Spinal cord (tissue), 10 donors: Measurements from ENCODE around the gene TRAF7. TPM values are rescaled to one million over a fixed set of nuclear protein-coding genes. Genes with fewer than 3 reads are reported as not detected.

ENCODE experiments used
- DNase-seq, 6 donors: peaks; one replicate each; pipeline versions ENCODE4 v3.0.0 to v3.0.0-alpha.2; 2013 to 2015; ENCODE audit warnings: low spot score in 6 of 6, low read depth in 4 of 6
- H3K27ac ChIP-seq: one replicate; pipeline ENCODE4 v1.5.1; 2013; ENCODE audit warnings: low read depth, low read length, control low read depth
- H3K27me3 ChIP-seq: one replicate; pipeline ENCODE4 v1.6.1; 2013; ENCODE audit warnings: low read length; ENCODE audit not compliant: control insufficient read depth, insufficient read depth
- H3K36me3 ChIP-seq: one replicate; pipeline ENCODE4 v1.6.1; 2013; ENCODE audit warnings: low read length; ENCODE audit not compliant: control insufficient read depth, insufficient read depth
- H3K4me1 ChIP-seq: one replicate; pipeline ENCODE4 v1.6.1; 2013; ENCODE audit warnings: low read length; ENCODE audit not compliant: control insufficient read depth, insufficient read depth
- H3K4me3 ChIP-seq: one replicate; pipeline ENCODE4 v1.5.1; 2013; ENCODE audit warnings: low read depth, low read length, control low read depth
- H3K9me3 ChIP-seq: one replicate; pipeline ENCODE4 v1.6.1; 2013; ENCODE audit warnings: low read length; ENCODE audit not compliant: control insufficient read depth, insufficient read depth
- WGBS: methylation state at CpG from one replicate; pipeline ENCODE4 v1.1.5; 2013; ENCODE audit warnings: missing lambda C conversion rate; ENCODE audit not compliant: insufficient coverage; 5-methylcytosine and 5-hydroxymethylcytosine counted together
- polyA plus RNA-seq, 2 donors: library from polyadenylated mRNA; unstranded; fragments of 120-200 nt; gene quantifications; one replicate each; pipeline ENCODE4 v1.2.1, GENCODE V29; 2013; ENCODE audit not compliant: insufficient read length in 2 of 2
- total RNA-seq, 2 donors: library from RNA; depleted of rRNA in 1 of 2; stranded (reverse); fragments of 120-200 nt in 1 of 2; fragments of >200 nt in 1 of 2; gene quantifications; one replicate each; pipeline versions ENCODE4 v1.2.3 to v1.2.4, GENCODE V29; 2013 to 2014
- donor health status: healthy.

Gene TRAF7
- total and polyA plus RNA-seq, 4 donors: 20.4 to 62.6 (median 51.4) TPM

GRCh38 chr16:2173916-2174315 is 18.3 kb downstream of the TRAF7 start:
- H3K27me3 ChIP-seq: no peaks in the 10 kb centered on the region
- H3K9me3 ChIP-seq: no peaks in the 10 kb centered on the region
- peaks cover 8% of the 10 kb centered on the region for H3K4me1 ChIP-seq
- WGBS: 96% methylated on average over 4 of the region's 4 CpGs
- H3K4me3 ChIP-seq: no peak overlapping the region
- no peak for DNase-seq
- no peak overlapping the region for H3K27ac ChIP-seq
- peaks cover 96% of the 10 kb centered on the region for H3K36me3 ChIP-seq

DNA sequence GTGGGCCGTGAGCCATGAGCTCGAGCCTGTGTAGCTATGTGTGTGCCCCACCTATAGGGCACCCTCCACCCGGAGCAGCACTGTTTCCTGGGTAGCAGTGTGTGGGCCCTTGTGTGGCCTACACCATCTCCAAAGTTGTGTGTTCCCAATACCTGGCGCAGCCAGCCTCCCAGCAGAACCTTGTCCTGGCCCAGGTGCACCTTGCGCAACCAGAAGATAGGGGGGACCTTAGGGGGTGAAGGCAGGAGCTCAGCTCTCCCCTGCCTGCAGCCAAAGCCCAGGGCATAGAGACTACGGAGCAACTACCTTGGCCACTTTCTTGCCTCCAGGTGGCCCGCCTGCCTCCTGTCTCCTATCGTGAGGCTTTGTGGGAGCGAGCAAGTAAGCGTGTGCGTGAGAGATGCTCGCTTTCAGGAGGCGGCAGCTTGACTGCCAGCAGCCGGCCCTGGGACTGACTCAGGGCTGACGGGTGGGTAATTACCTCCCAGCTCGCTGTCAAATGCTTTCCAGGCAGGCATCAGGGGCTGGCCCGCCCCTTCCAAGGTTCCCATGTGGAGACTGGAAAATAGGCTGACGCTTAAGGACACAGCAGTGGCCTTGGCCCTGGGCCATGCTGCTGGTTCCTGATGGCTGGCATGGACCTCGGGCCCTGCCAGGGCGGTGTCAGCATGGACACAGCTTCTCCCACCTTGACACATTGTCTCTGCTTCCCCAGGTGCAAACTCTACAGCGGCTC is 19.0 kb downstream of the TRAF7 start:
- Histone ChIP-seq H3K27me3 (no peaks in the 10 kb centered on the region), H3K27ac (no peak overlapping the region), H3K36me3 (peaks cover 94% of the 10 kb centered on the region), H3K4me1 (peaks cover 4% of the 10 kb centered on the region), H3K4me3 (no peak overlapping the region), H3K9me3 (no peaks in the 10 kb centered on the region)
- 78% methylated on average over 21 of the region's 21 CpGs for WGBS
- no peak for DNase-seq

DNA sequence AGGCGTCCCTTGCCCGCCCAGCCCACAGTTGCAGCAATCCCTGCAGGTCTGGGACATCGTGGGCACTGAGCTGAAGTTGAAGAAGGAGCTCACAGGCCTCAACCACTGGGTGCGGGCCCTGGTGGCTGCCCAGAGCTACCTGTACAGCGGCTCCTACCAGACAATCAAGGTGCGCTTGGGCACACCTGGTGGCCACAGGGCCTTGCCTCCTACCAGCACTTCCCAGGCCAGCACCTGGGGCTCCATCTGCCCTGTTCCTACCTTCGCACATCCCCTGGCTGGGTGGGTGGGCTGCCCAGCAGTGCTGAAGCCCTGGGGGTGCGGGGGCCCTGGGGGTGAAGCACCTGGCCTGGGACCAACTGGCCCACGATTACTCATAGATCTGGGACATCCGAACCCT is 19.9 kb downstream of the TRAF7 start:
- Histone ChIP-seq H3K9me3 (no peaks in the 10 kb centered on the region), H3K27ac (no peak overlapping the region), H3K4me3 (no peak overlapping the region), H3K36me3 (peaks cover 94% of the 10 kb centered on the region), H3K27me3 (no peaks in the 10 kb centered on the region), H3K4me1 (no peaks in the 10 kb centered on the region)
- DNase-seq: no peak
- 97% methylated on average over 10 of the region's 10 CpGs for WGBS

GRCh38 chr16:2176047-2176446 is 20.5 kb downstream of the TRAF7 start:
- no peak for DNase-seq
- peaks cover 94% of the 10 kb centered on the region for H3K36me3 ChIP-seq
- H3K27ac ChIP-seq: no peak overlapping the region
- WGBS: 91% methylated on average over 23 of the region's 23 CpGs
- no peak overlapping the region for H3K4me3 ChIP-seq
- H3K9me3 ChIP-seq: no peaks in the 10 kb centered on the region
- H3K4me1 ChIP-seq: no peaks in the 10 kb centered on the region
- no peaks in the 10 kb centered on the region for H3K27me3 ChIP-seq

GRCh38 chr16:2177101-2177500 is 21.5 kb downstream of the TRAF7 start:
- H3K27ac ChIP-seq: no peak overlapping the region
- DNase-seq: no peak
- H3K36me3 ChIP-seq: peaks cover 94% of the 10 kb centered on the region
- WGBS: 85% methylated on average over 13 of the region's 18 CpGs
- no peaks in the 10 kb centered on the region for H3K4me1 ChIP-seq
- H3K27me3 ChIP-seq: no peaks in the 10 kb centered on the region
- no peak overlapping the region for H3K4me3 ChIP-seq
- no peaks in the 10 kb centered on the region for H3K9me3 ChIP-seq

- H3K36me3 ChIP-seq: peaks cover 94% of the 10 kb centered on the region
- 95% methylated on average over 18 of the region's 20 CpGs for WGBS
- no peak for DNase-seq
Observed at GRCh38 chr16:2177561-2177960, 22.0 kb downstream of the TRAF7 start.

DNA sequence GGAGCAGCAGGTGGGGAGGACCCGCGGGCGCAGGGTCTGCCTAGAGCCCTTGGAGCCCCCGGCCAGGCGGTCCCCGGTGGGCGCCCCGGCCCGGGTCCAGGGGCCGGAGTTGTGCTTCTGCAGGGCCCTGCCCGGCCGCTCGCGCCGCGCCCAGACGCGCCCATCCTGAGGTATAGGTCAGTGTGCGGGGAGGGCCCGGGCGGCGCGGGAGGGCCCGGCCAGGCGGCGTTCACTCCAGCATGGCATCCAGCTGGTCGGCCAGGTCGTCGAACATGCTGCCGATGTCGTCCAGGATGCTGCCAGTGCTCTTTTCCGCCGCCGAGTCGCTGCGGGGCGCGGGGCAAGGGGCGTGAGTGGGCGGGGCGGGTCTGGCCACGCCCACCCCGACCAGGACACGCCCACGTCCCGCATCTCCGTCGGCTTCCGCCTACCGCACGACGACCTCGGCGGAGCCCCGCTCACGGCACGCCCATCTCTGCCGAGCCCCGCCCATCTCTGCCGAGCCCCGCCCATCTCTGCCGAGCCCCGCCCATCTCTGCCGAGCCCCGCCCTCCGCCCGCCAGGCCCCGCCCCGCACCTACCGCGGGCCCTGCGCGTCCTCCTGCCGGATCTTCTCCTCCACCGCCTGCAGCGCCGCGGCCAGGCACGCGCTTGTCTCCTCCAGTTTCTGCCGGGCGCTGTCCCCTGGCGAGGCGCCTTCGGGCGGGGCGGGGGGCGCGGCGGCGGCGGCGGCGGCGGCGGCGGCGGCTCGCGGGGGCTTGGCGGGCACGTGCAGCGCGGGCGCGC is 22.9 kb downstream of the TRAF7 start:
- Histone ChIP-seq H3K36me3 (peaks cover 94% of the 10 kb centered on the region), H3K27me3 (no peaks in the 10 kb centered on the region), H3K27ac (no peak overlapping the region), H3K4me1 (no peaks in the 10 kb centered on the region), H3K4me3 (no peak overlapping the region), H3K9me3 (no peaks in the 10 kb centered on the region)
- 19% methylated on average over 104 of the region's 106 CpGs for WGBS
- peak in 2 of 6 donors; percentile 59 to 70 for DNase-seq

More at GRCh38 chr16:2177561-2177960, 22.0 kb downstream of the TRAF7 start:
- H3K27me3 ChIP-seq: no peaks in the 10 kb centered on the region
- H3K4me1 ChIP-seq: no peaks in the 10 kb centered on the region
- H3K27ac ChIP-seq: no peak overlapping the region
- no peaks in the 10 kb centered on the region for H3K9me3 ChIP-seq
- no peak overlapping the region for H3K4me3 ChIP-seq

DNA sequence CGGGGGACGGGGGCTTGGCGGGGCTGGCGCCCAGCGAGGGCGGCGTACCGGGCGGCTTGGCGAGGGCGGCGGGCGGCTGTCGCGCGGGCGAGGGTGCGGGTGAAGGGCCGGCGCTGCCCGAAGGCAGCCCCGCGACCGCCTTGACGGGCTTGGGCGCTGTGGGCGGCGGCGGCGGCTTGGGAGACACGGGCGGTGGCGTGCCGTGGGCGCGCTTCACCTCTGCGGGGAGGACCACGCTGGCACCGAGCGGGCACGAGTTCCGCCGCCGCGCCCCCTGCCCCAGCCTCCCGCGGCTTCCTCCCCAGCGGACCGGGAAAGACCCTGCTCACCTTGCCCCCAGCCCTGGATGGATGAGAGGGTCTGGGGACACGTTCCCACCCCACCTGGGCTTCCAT is 23.5 kb downstream of the TRAF7 start:
- Histone ChIP-seq H3K9me3 (no peaks in the 10 kb centered on the region), H3K4me3 (no peak overlapping the region), H3K27me3 (no peaks in the 10 kb centered on the region), H3K36me3 (peaks cover 94% of the 10 kb centered on the region), H3K27ac (no peak overlapping the region), H3K4me1 (no peaks in the 10 kb centered on the region)
- WGBS: 23% methylated on average over 42 of the region's 50 CpGs
- no peak for DNase-seq

DNA sequence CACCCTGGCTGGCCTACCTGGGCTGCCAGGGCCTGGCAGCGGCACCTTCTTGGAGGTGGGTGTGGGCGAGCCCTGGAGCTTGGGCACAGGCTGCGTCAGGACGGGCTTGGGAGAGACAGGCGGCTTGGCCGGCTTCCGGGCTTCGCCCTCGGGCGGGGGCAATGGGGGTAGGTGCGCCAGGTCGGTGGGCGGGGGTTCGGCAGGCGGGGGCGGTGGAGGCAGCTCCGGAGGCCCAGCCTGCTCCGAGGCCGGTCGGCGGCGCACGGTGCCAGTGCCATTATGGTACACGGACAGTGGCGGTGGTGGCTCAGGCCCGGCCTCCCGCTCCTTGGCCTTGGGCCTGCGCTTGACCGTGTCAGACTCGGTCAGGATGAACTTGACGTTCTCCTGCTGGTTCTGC is 24.0 kb downstream of the TRAF7 start:
- no peak overlapping the region for H3K27ac ChIP-seq
- H3K4me3 ChIP-seq: no peak overlapping the region
- H3K36me3 ChIP-seq: peaks cover 94% of the 10 kb centered on the region
- H3K4me1 ChIP-seq: no peaks in the 10 kb centered on the region
- no peak for DNase-seq
- 94% methylated on average over 29 of the region's 31 CpGs for WGBS
- H3K27me3 ChIP-seq: no peaks in the 10 kb centered on the region
- no peaks in the 10 kb centered on the region for H3K9me3 ChIP-seq

DNA sequence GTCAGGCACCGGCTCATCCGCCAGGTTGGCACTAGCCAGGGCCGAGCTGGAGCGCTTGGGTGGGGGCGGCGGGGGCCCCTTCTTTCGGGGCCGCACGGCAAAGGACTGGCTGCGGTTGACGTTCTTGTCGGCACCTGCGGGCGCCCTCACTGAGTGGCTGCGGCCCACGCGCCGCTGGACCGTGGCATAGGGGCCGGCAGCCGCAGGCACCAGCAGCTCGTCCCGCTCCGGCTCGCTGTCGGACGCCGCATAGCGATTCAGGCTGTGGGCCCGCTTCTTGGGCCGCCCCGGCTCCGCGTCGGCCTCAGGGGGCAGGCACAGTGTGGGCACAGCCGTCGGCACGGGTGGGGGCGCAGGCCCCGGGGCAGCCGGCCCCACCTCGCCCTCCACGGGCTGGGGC is 24.9 kb downstream of the TRAF7 start:
- H3K9me3 ChIP-seq: no peaks in the 10 kb centered on the region
- no peak overlapping the region for H3K4me3 ChIP-seq
- no peaks in the 10 kb centered on the region for H3K27me3 ChIP-seq
- H3K27ac ChIP-seq: no peak overlapping the region
- H3K4me1 ChIP-seq: no peaks in the 10 kb centered on the region
- peaks cover 94% of the 10 kb centered on the region for H3K36me3 ChIP-seq
- DNase-seq: no peak
- 93% methylated on average over 43 of the region's 43 CpGs for WGBS
